ENCODE data around the gene STOX2. TPM values are rescaled to one million over a fixed set of nuclear protein-coding genes. Genes with fewer than 3 reads are reported as not detected.
A peak's percentile ranks its signal among the peaks of the same experiment; 100 is the strongest.
"Not testable (repeated sequence)": the region's sequence is repeated elsewhere in the genome, so short reads cannot be mapped to it uniquely, and the experiment has no call there.

Gene STOX2
- polyA plus RNA-seq, 1 donor from 2014 or later: not detected

- Mint-ChIP-seq H3K4me3 (no peak overlapping the region), H3K27me3 (peaks cover 2% of the 10 kb centered on the region), H3K36me3 (no peaks in the 10 kb centered on the region), H3K4me1 (no peaks in the 10 kb centered on the region), H3K27ac (no peak overlapping the region), H3K9me3 (peaks cover 0 to 3% (median 0%) of the 10 kb centered on the region in 3 donors)
Observed at GRCh38 chr4:183940864-183941263, 35.8 kb downstream of the STOX2 start.

DNA sequence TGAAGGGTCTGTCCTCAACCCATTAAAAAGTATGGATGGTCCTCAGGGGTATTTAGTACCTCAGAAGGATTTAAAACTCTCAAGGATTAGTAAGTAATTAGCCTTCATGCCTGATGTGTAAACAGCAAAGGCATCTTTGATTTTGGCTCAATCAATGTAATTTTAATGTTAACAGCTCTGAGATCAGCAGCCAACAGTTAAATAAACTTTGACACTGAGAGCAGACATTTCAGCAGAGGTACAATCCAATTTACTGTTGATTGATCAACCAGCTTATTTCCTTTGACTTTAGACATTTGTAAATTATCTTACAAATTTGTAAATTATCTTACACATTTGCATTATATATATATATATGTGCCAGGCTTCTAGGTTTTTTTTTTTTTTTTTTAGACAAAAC lies 36.9 kb downstream of the STOX2 start:
- no peak overlapping the region for H3K27ac Mint-ChIP-seq
- H3K36me3 Mint-ChIP-seq: no peaks in the 10 kb centered on the region
- H3K4me1 Mint-ChIP-seq: no peaks in the 10 kb centered on the region
- no peak overlapping the region for H3K4me3 Mint-ChIP-seq
- H3K9me3 Mint-ChIP-seq: peaks cover 0 to 3% (median 0%) of the 10 kb centered on the region in 3 donors
- H3K27me3 Mint-ChIP-seq: peaks cover 2% of the 10 kb centered on the region

GRCh38 chr4:183945741-183946140 lies 40.6 kb downstream of the STOX2 start:
- peaks cover 0 to 7% (median 0%) of the 10 kb centered on the region in 3 donors for H3K9me3 Mint-ChIP-seq
- H3K27ac Mint-ChIP-seq: no peak overlapping the region
- H3K27me3 Mint-ChIP-seq: peaks cover 2% of the 10 kb centered on the region
- H3K4me1 Mint-ChIP-seq: no peaks in the 10 kb centered on the region
- H3K4me3 Mint-ChIP-seq: no peak overlapping the region
- H3K36me3 Mint-ChIP-seq: no peaks in the 10 kb centered on the region

DNA sequence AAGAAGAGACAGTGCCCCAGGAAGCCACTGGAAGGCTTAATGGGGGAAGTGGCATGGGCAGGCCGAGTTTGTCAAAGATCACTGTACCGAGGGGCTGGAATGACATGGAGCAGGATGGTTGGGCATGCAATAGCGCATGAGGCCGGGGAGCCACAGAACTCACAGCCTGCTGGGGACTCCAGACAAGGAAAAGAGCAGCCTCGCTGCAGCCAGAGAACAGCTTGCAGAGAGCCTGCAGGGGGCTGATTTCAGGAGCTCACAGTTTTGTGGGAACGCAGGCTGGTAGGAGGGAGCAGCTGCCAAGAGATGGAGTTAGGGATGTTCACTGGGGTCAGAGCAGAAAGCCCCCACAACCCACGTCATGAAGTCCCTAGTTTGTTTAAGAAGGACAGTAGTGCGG lies 45.4 kb downstream of the STOX2 start:
- no peaks in the 10 kb centered on the region for H3K4me1 Mint-ChIP-seq
- no peaks in the 10 kb centered on the region for H3K36me3 Mint-ChIP-seq
- no peaks in the 10 kb centered on the region for H3K27me3 Mint-ChIP-seq
- H3K27ac Mint-ChIP-seq: no peak overlapping the region
- peaks cover 0 to 6% (median 4%) of the 10 kb centered on the region in 3 donors for H3K9me3 Mint-ChIP-seq
- no peak overlapping the region for H3K4me3 Mint-ChIP-seq

- not testable (repeated sequence) for H3K4me3 Mint-ChIP-seq, H3K27ac Mint-ChIP-seq, H3K27me3 Mint-ChIP-seq, H3K4me1 Mint-ChIP-seq, H3K9me3 Mint-ChIP-seq, H3K36me3 Mint-ChIP-seq
Observed at GRCh38 chr4:183952652-183953051, 47.5 kb downstream of the STOX2 start.

DNA sequence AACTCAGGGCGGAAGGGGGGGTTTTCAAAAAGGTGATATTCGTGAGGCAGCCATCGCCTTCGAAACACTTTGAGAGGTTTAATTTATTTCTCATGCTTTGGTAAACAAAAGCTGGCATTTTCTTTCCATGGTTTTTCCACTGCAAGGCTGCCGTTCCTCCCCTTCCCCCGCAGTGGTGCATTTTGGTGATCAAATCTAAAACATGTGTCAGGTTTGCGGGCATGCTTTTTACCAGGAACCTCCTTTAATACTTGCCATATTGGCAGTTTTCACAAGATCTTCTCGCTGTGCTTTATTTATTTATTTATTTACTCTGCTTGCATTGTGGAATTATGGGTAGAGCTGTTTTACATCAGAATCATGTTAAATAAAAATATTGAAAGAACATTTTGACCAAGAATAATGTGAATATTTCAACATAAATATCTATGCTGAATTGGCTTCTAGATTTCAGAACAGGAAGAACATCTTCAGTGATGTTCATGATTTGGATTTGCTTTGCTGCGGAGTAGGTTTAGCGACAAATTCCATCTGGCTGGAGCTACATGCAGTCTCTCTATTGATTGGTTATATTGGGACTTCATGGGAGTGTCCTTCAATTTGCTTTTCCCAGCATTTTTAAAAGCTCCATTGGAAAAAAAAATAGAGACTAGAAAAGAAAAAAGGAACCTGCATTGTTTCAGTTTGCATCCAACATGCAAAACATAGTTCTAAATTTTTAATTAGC lies 54.4 kb downstream of the STOX2 start:
- no peaks in the 10 kb centered on the region for H3K36me3 Mint-ChIP-seq
- H3K27me3 Mint-ChIP-seq: peaks cover 6% of the 10 kb centered on the region
- no peak overlapping the region for H3K27ac Mint-ChIP-seq
- H3K4me1 Mint-ChIP-seq: no peaks in the 10 kb centered on the region
- H3K4me3 Mint-ChIP-seq: no peak overlapping the region
- no peaks in the 10 kb centered on the region for H3K9me3 Mint-ChIP-seq

DNA sequence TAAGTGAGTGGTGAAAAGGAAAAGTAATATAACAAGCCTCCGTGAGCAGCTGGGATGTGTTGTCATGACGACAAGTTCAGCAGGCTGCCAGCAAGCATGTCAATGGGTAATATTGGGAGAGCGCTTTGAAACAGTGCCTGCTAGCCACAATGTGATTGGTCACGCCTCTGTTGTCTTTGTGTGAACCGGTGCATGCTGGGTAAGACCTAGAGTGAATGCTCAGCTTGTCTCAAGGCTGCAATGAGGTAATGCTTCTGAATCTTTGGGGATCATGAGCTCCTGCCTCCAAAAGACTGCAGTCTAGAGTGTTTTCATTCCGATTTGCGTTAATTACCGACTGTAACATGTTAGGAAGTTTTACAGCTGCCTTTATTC lies 54.9 kb downstream of the STOX2 start:
- H3K4me3 Mint-ChIP-seq: no peak overlapping the region
- no peak overlapping the region for H3K27ac Mint-ChIP-seq
- no peaks in the 10 kb centered on the region for H3K9me3 Mint-ChIP-seq
- no peaks in the 10 kb centered on the region for H3K4me1 Mint-ChIP-seq
- H3K27me3 Mint-ChIP-seq: peaks cover 6% of the 10 kb centered on the region
- no peaks in the 10 kb centered on the region for H3K36me3 Mint-ChIP-seq

DNA sequence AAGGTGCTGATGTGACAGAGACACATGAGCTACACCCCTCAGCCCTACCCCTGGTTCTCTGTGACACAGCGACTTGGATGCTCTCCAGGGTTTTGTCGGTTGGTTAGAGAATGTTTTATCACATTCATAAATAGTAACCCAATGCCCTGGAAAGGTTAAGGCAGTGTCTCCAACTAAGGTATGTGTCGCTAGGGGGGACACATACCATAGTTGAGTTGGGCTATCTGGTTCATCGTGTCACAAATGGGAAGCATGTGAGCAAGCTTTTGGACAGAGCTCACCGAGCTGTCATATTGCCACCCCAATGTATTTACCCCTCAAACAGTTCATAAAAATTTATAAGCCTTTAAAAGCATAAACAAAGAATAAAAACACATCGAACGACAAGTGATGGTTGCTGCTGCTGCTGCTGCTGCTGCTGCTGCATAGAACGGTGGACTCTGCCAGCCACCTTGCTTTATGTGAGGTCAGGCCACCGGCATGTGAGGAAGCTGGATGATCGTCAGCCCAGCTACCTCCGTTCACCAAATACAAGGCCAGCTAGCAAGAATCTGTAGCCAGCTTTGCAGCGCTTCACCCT lies 55.9 kb downstream of the STOX2 start:
- peaks cover 8% of the 10 kb centered on the region for H3K27me3 Mint-ChIP-seq
- no peak overlapping the region for H3K4me3 Mint-ChIP-seq
- no peaks in the 10 kb centered on the region for H3K36me3 Mint-ChIP-seq
- no peak overlapping the region for H3K27ac Mint-ChIP-seq
- no peaks in the 10 kb centered on the region for H3K4me1 Mint-ChIP-seq
- H3K9me3 Mint-ChIP-seq: no peaks in the 10 kb centered on the region

DNA sequence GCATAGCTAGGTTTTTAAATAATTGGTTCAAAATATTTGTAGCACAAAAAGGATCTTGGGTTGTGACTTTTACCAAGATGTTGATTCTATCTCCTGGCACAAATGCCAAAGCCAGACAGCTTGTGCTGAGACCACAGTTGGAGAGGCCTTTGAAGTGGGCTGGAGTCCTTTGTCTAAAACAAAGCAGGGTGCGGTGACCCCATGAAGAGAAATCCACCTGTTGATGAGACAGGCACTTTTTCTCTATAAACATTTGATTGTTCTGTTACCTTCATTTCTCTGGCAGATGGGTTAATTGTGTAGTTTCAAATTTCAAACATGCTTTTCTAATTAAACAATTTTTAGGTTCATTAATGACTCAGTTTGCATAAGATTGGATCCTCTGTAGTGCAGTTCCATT lies 56.7 kb downstream of the STOX2 start:
- Mint-ChIP-seq H3K4me1 (no peaks in the 10 kb centered on the region), H3K27ac (no peak overlapping the region)

GRCh38 chr4:183962419-183962818 lies 57.3 kb downstream of the STOX2 start:
- no peaks in the 10 kb centered on the region for H3K4me1 Mint-ChIP-seq
- H3K4me3 Mint-ChIP-seq: no peak overlapping the region
- peaks cover 12% of the 10 kb centered on the region for H3K27me3 Mint-ChIP-seq
- H3K9me3 Mint-ChIP-seq: peaks cover 0 to 2% (median 1%) of the 10 kb centered on the region in 3 donors
- H3K36me3 Mint-ChIP-seq: no peaks in the 10 kb centered on the region
- no peak overlapping the region for H3K27ac Mint-ChIP-seq

More for the DNA sequence above, 56.7 kb downstream of the STOX2 start:
- no peaks in the 10 kb centered on the region for H3K36me3 Mint-ChIP-seq
- H3K4me3 Mint-ChIP-seq: no peak overlapping the region
- peaks cover 11% of the 10 kb centered on the region for H3K27me3 Mint-ChIP-seq
- peaks cover 0 to under 1% (median 0%) of the 10 kb centered on the region in 3 donors for H3K9me3 Mint-ChIP-seq

GRCh38 chr4:183966371-183966770 lies 61.3 kb downstream of the STOX2 start:
- Mint-ChIP-seq H3K36me3 (no peaks in the 10 kb centered on the region), H3K9me3 (peaks cover 0 to 5% (median 1%) of the 10 kb centered on the region in 3 donors), H3K27me3 (peaks cover 15% of the 10 kb centered on the region)

DNA sequence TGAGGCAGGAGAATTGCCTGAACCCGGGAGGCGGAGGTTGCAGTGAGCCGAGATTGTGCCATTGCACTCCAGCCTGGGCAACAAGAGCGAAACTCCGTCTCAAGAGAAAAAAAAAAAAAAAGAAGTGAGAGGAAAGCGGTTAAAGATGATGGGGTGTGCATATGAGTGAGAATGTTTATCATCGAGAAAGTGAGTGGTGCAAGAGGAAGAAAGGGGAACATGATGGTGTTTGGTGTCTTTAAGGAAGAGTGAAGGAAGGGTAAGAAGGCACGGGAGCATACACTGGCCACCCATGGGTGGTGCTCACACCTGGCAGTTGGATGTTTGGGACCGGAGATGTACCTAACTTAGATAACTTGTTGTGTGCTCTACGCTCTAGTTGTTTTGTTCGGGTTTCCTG lies 62.2 kb downstream of the STOX2 start:
- H3K9me3 Mint-ChIP-seq: peaks cover 1 to 9% (median 2%) of the 10 kb centered on the region in 3 donors
- no peak overlapping the region for H3K27ac Mint-ChIP-seq
- peak overlapping the region in 1 of 4 donors; percentile 58 for H3K4me3 Mint-ChIP-seq
- H3K27me3 Mint-ChIP-seq: peaks cover 16% of the 10 kb centered on the region
- H3K4me1 Mint-ChIP-seq: no peaks in the 10 kb centered on the region
- H3K36me3 Mint-ChIP-seq: no peaks in the 10 kb centered on the region

More at GRCh38 chr4:183966371-183966770, 61.3 kb downstream of the STOX2 start:
- no peaks in the 10 kb centered on the region for H3K4me1 Mint-ChIP-seq
- no peak overlapping the region for H3K27ac Mint-ChIP-seq
- H3K4me3 Mint-ChIP-seq: no peak overlapping the region

DNA sequence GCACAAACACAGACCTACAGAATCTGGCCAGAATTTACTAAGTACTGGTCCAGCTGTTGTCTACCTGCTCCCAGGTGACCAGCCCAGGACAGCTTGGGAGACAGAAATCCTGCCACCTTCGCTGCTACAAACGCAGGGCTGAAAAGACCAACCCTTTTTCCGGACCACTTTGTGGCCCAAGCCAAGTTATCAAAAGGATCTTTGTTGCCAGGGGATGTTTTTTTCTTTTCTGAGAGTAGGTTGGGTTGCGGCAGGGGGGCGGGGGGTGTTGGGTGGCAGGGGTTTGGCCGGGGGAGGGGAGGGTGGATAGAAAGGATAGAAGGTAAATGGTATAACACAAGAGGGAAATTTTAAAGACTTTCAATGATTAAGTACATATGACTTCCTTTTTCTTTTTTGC lies 63.4 kb downstream of the STOX2 start:
- H3K36me3 Mint-ChIP-seq: no peaks in the 10 kb centered on the region
- peaks cover 4 to 18% (median 7%) of the 10 kb centered on the region in 3 donors for H3K9me3 Mint-ChIP-seq
- H3K27me3 Mint-ChIP-seq: peaks cover 16% of the 10 kb centered on the region
- H3K4me1 Mint-ChIP-seq: no peaks in the 10 kb centered on the region
- no peak overlapping the region for H3K4me3 Mint-ChIP-seq
- H3K27ac Mint-ChIP-seq: no peak overlapping the region

DNA sequence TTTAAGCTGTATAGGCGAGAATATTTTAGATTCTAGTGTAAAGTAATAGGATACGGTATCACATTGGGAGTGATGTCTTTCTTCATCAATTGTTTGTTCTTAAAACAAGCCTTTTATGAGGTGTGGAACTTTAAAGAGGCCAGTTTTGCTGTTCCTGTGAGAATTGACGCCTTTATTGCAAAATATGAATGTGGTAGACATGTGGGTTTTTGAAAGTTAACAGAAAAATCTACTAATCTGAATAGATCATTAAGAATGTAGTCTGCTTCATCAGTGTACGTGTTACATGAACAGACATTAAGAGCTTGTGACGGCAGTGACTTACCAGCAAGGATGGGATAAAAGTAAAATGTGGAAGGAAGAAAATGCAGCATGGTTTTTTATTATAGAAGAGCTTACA lies 63.8 kb downstream of the STOX2 start:
- no peaks in the 10 kb centered on the region for H3K36me3 Mint-ChIP-seq
- peaks cover 14% of the 10 kb centered on the region for H3K27me3 Mint-ChIP-seq
- H3K9me3 Mint-ChIP-seq: peaks cover 4 to 18% (median 7%) of the 10 kb centered on the region in 3 donors
- no peaks in the 10 kb centered on the region for H3K4me1 Mint-ChIP-seq
- no peak overlapping the region for H3K4me3 Mint-ChIP-seq
- no peak overlapping the region for H3K27ac Mint-ChIP-seq

- H3K27ac Mint-ChIP-seq: no peak overlapping the region
- H3K4me1 Mint-ChIP-seq: no peaks in the 10 kb centered on the region
- H3K27me3 Mint-ChIP-seq: peaks cover 10% of the 10 kb centered on the region
- H3K9me3 Mint-ChIP-seq: peaks cover 4 to 21% (median 12%) of the 10 kb centered on the region in 3 donors
- no peak overlapping the region for H3K4me3 Mint-ChIP-seq
- H3K36me3 Mint-ChIP-seq: no peaks in the 10 kb centered on the region
Observed at GRCh38 chr4:183969596-183969995, 64.5 kb downstream of the STOX2 start.

GRCh38 chr4:183971929-183972490 lies 66.9 kb downstream of the STOX2 start:
- peaks cover 4 to 23% (median 20%) of the 10 kb centered on the region in 3 donors for H3K9me3 Mint-ChIP-seq
- no peaks in the 10 kb centered on the region for H3K36me3 Mint-ChIP-seq
- H3K27me3 Mint-ChIP-seq: peaks cover 4% of the 10 kb centered on the region
- no peaks in the 10 kb centered on the region for H3K4me1 Mint-ChIP-seq
- no peak overlapping the region for H3K4me3 Mint-ChIP-seq
- no peak overlapping the region for H3K27ac Mint-ChIP-seq
